GM23338 (cell line): ENCODE results near the gene CENPB. TPM values are rescaled to one million over a fixed set of nuclear protein-coding genes. Genes with fewer than 3 reads are reported as not detected.

Experiments
- ATAC-seq: fragments of 200-7000 bp; cut with Tn5 transposase; 3 replicates; pipeline ENCODE4 v1.9.1; 2020
- DNase-seq: peaks from one replicate; pipeline ENCODE4 v3.0.0-alpha.2; 2015; ENCODE audit warnings: low spot score
- H2AFZ ChIP-seq: fragments of 200-600 bp; sonication (generic); 2 replicates; pipeline ENCODE4 v1.8.0; 2016; ENCODE audit warnings: antibody characterized with exemption, mild to moderate bottlenecking, moderate library complexity
- H3F3A ChIP-seq: fragments of 200-600 bp; sonication (generic); replicated peaks from 2 replicates; pipeline ENCODE4 v1.8.0; 2017; ENCODE audit warnings: antibody characterized with exemption, mixed run types, low read depth
- H3K27ac ChIP-seq: fragments of 200-600 bp; sonication (generic); 2 replicates; pipeline ENCODE4 v1.6.1; 2016; ENCODE audit warnings: low read depth
- H3K27me3 ChIP-seq: fragments of 200-600 bp; sonication (generic); 2 replicates; pipeline ENCODE4 v1.8.0; 2016; ENCODE audit warnings: mild to moderate bottlenecking, mixed run types, moderate library complexity; ENCODE audit not compliant: insufficient read depth
- H3K36me3 ChIP-seq: fragments of 200-600 bp; sonication (generic); 2 replicates; pipeline ENCODE4 v1.8.0; 2016; ENCODE audit warnings: mild to moderate bottlenecking; ENCODE audit not compliant: insufficient read depth
- H3K4me1 ChIP-seq: fragments of 200-600 bp; sonication (generic); 2 replicates; pipeline ENCODE4 v1.8.0; 2016; ENCODE audit warnings: mild to moderate bottlenecking, moderate library complexity; ENCODE audit not compliant: insufficient read depth
- H3K4me2 ChIP-seq: fragments of 200-600 bp; sonication (generic); 2 replicates; pipeline ENCODE4 v1.7.1; 2017; ENCODE audit warnings: mixed run types
- H3K4me3 ChIP-seq: fragments of 200-600 bp; sonication (generic); 2 replicates; pipeline ENCODE4 v1.6.1; 2016; ENCODE audit warnings: mixed run types
- H3K79me2 ChIP-seq: fragments of 200-600 bp; sonication (generic); replicated peaks from 2 replicates; pipeline ENCODE4 v1.8.0; 2017; ENCODE audit warnings: mild to moderate bottlenecking; ENCODE audit not compliant: insufficient read depth
- H3K9me2 ChIP-seq: fragments of 200-600 bp; sonication (generic); 2 replicates; pipeline ENCODE4 v1.8.0; 2017; ENCODE audit not compliant: insufficient read depth
- H4K20me1 ChIP-seq: fragments of 200-600 bp; sonication (generic); replicated peaks from 2 replicates; pipeline ENCODE4 v1.8.0; 2017; ENCODE audit warnings: mild to moderate bottlenecking; ENCODE audit not compliant: insufficient read depth
- H3K27ac Mint-ChIP-seq: 2 replicates; pipeline ENCODE4 v1.8.0; 2020; ENCODE audit warnings: inconsistent platforms, mild to moderate bottlenecking, moderate library complexity, mixed read lengths
- H3K27me3 Mint-ChIP-seq: 3 replicates; pipeline ENCODE4 v1.8.0; 2022; ENCODE audit warnings: low read depth, mild to moderate bottlenecking, moderate library complexity, mixed read lengths, inconsistent platforms; ENCODE audit not compliant: insufficient read depth, poor library complexity
- H3K36me3 Mint-ChIP-seq: 3 replicates; pipeline ENCODE4 v1.8.0; 2021; ENCODE audit warnings: low read depth, mild to moderate bottlenecking, inconsistent platforms, moderate library complexity, mixed read lengths
- H3K4me1 Mint-ChIP-seq: 3 replicates; pipeline ENCODE4 v1.8.0; 2020; ENCODE audit warnings: mild to moderate bottlenecking, inconsistent platforms, mixed read lengths
- H3K4me3 Mint-ChIP-seq: 3 replicates; pipeline ENCODE4 v1.8.0; 2021; ENCODE audit warnings: moderate library complexity, mild to moderate bottlenecking, inconsistent platforms, mixed read lengths
- H3K9me3 Mint-ChIP-seq: 3 replicates; pipeline ENCODE4 v1.8.0; 2020; ENCODE audit warnings: moderate library complexity, mild to moderate bottlenecking, inconsistent platforms, mixed read lengths
- CREB1 ChIP-seq: fragments of 250-450 bp; sonication (Bioruptor Pico); IDR thresholded peaks from 2 replicates; pipeline ENCODE4 v1.5.0; 2020; ENCODE audit warnings: low read depth, mild to moderate bottlenecking, moderate library complexity
- CTCF ChIP-seq, 2 experiments: fragments of 200-600 bp in 1 of 2; sonication (generic) in 1 of 2; conservative IDR thresholded peaks; 2 replicates each; pipeline versions ENCODE4 v1.5.1 to v1.6.1; 2016 to 2017; ENCODE audit warnings: antibody characterized with exemption in 2 of 2, low read depth in 2 of 2, mild to moderate bottlenecking in 2 of 2, moderate library complexity in 1 of 2
- ETS1 ChIP-seq: IDR thresholded peaks from 2 replicates; pipeline ENCODE4 v1.6.1; 2016; ENCODE audit warnings: antibody characterized with exemption
- EZH2 ChIP-seq: fragments of 200-600 bp; sonication (generic); IDR thresholded peaks from one replicate; pipeline ENCODE4 v1.8.0; 2017; ENCODE audit warnings: antibody characterized with exemption, mild to moderate bottlenecking, low read depth; ENCODE audit not compliant: unreplicated experiment
- EZH2phosphoT487 ChIP-seq: fragments of 200-600 bp; sonication (generic); IDR thresholded peaks from one replicate; pipeline ENCODE4 v1.8.1; 2018; ENCODE audit warnings: antibody characterized with exemption; ENCODE audit not compliant: unreplicated experiment
- JUNB ChIP-seq: IDR thresholded peaks from one replicate; pipeline ENCODE4 v1.6.1; 2016; ENCODE audit warnings: antibody characterized with exemption; ENCODE audit not compliant: unreplicated experiment
- NANOG ChIP-seq: IDR thresholded peaks from 2 replicates; pipeline ENCODE4 v1.6.1; 2016; ENCODE audit warnings: antibody characterized with exemption, borderline replicate concordance
- POLR2AphosphoS5 ChIP-seq: IDR thresholded peaks from 2 replicates; pipeline ENCODE4 v1.6.1; 2016; ENCODE audit warnings: antibody characterized with exemption, low read depth
- REST ChIP-seq: IDR thresholded peaks from one replicate; pipeline ENCODE4 v1.6.1; 2018; ENCODE audit warnings: antibody characterized with exemption; ENCODE audit not compliant: unreplicated experiment
- STAT1 ChIP-seq: IDR thresholded peaks from one replicate; pipeline ENCODE4 v1.6.1; 2016; ENCODE audit warnings: antibody characterized with exemption; ENCODE audit not compliant: unreplicated experiment
- ZNF114 ChIP-seq: fragments of 250-450 bp; sonication (Bioruptor Pico); IDR thresholded peaks from 2 replicates; pipeline ENCODE4 v1.5.0; 2020; ENCODE audit warnings: mild to moderate bottlenecking, moderate library complexity
- ZNF331 ChIP-seq: fragments of 250-450 bp; sonication (Bioruptor Pico); IDR thresholded peaks from 2 replicates; pipeline ENCODE4 v1.5.0; 2020; ENCODE audit warnings: low read depth, mild to moderate bottlenecking, moderate library complexity
- polyA plus RNA-seq: library from polyadenylated mRNA; unstranded; fragments of >200 nt; fragmentation: Nextera tagmentation; extraction: Ambion mirVana; gene quantifications from 2 replicates; pipeline ENCODE4 v1.2.1, GENCODE V29; 2016
- total RNA-seq: library from RNA; depleted of rRNA; stranded (reverse); fragments of >200 nt; shearing (Covaris generic); gene quantifications from 2 replicates; pipeline ENCODE4 v1.2.3, GENCODE V29; 2014

The CENPB gene
- total and polyA plus RNA-seq, 2 experiments from 2014 or later: 10.8 to 52.1 TPM

GRCh38 chr20:3782597-3782996 is 3.9 kb downstream of the CENPB start:
- H3K27ac Mint-ChIP-seq: no peak overlapping the region
- no peak for ATAC-seq
- H3K27me3 Mint-ChIP-seq: peaks cover 25% of the 10 kb centered on the region
- no peak overlapping the region for H3K4me3 Mint-ChIP-seq
- H3K9me2 ChIP-seq: no peaks in the 10 kb centered on the region
- H3K79me2 ChIP-seq: no peaks in the 10 kb centered on the region; the same call in 1 of the 2 replicates
- H3K36me3 ChIP-seq: no peaks in the 10 kb centered on the region
- peaks cover 25% of the 10 kb centered on the region for H4K20me1 ChIP-seq
- H3K27ac ChIP-seq: no peak overlapping the region
- peaks cover 13% of the 10 kb centered on the region; the same call in 1 of the 2 replicates for H3K4me1 ChIP-seq
- peaks cover 7% of the 10 kb centered on the region; the same call in 1 of the 2 replicates for H3F3A ChIP-seq
- no peak overlapping the region for H3K4me2 ChIP-seq
- H3K4me3 ChIP-seq: no peak overlapping the region
- TF ChIP-seq EZH2: no peak
- TF ChIP-seq CTCF (conservative IDR thresholded peaks at IDR 0.05; ENCODE audit: low read depth in 2 of 2): no peak
- no peaks in the 10 kb centered on the region for H3K9me3 Mint-ChIP-seq
- H3K36me3 Mint-ChIP-seq: peaks cover 6% of the 10 kb centered on the region
- DNase-seq: no peak
- H3K4me1 Mint-ChIP-seq: peaks cover 30% of the 10 kb centered on the region
- H3K27me3 ChIP-seq: peaks cover 44% of the 10 kb centered on the region
- no peak overlapping the region for H2AFZ ChIP-seq

- Mint-ChIP-seq H3K27ac (peak within 1 kb of the TSS; percentile 69; the same call in 1 of the 2 replicates), H3K27me3 (peaks cover 32% of the 10 kb centered on the region), H3K9me3 (no peaks in the 10 kb centered on the region), H3K36me3 (peaks cover 6% of the 10 kb centered on the region; the same call in 2 of the 3 replicates), H3K4me3 (peak within 1 kb of the TSS; percentile 68), H3K4me1 (peaks cover 34% of the 10 kb centered on the region)
- Histone ChIP-seq H4K20me1 (peaks cover 25% of the 10 kb centered on the region), H3K27ac (no peak within 1 kb of the TSS), H3F3A (peaks cover 12% of the 10 kb centered on the region; the same call in 1 of the 2 replicates), H3K27me3 (peaks cover 47% of the 10 kb centered on the region), H3K4me1 (peaks cover 13% of the 10 kb centered on the region; the same call in 1 of the 2 replicates), H3K9me2 (no peaks in the 10 kb centered on the region), H3K79me2 (no peaks in the 10 kb centered on the region; the same call in 1 of the 2 replicates), H3K4me3 (peak within 1 kb of the TSS; percentile 48), H3K36me3 (no peaks in the 10 kb centered on the region), H2AFZ (no peak within 1 kb of the TSS; the same call in 1 of the 2 replicates), H3K4me2 (peak within 1 kb of the TSS; percentile 69)
- DNase-seq: peak; percentile 99
- ATAC-seq: peak; percentile 43
- TF ChIP-seq EZH2 (no peak), ETS1 (peak; percentile 92), ZNF114 (CRISPR knock-in tag) (no peak), REST (no peak), ZNF331 (CRISPR knock-in tag) (no peak), CREB1 (CRISPR knock-in tag) (peak; percentile 27), POLR2AphosphoS5 (peak; percentile 24; the same call in 1 of the 2 replicates), NANOG (no peak), EZH2phosphoT487 (no peak), CTCF (conservative IDR thresholded peaks at IDR 0.05; ENCODE audit: low read depth in 2 of 2) (peak; percentile 59 to 76), STAT1 (no peak), JUNB (no peak)
Measured at GRCh38 chr20:3781153-3781910, 5.2 kb downstream of the CENPB start, which contains the start of gene SPEF1. Gene SPEF1 (minus strand): TSS chr20:3781448. CDS start chr20:3781287, 161 bp downstream.
